Keratinocyte (primary cell): ENCODE results near the gene MAP7D1. TPM values are rescaled to one million over a fixed set of nuclear protein-coding genes. Genes with fewer than 3 reads are reported as not detected.

Experiments used
- DNase-seq: peaks from one replicate; pipeline ENCODE4 v3.0.0-alpha.2; 2011; ENCODE audit warnings: low read depth, missing footprints, low spot score
- FAIRE-seq: peaks from 2 replicates; lab custom pipeline; 2011; peaks lifted over from hg19 to GRCh38; lab: Jason Lieb, UNC
- H2AFZ ChIP-seq: 2 replicates; pipeline ENCODE4 v1.6.0; 2012; ENCODE audit warnings: low read length, control low read depth, inconsistent platforms; ENCODE audit not compliant: control insufficient read depth
- H3K27ac ChIP-seq: 2 replicates; pipeline ENCODE4 v1.5.1; 2011; ENCODE audit warnings: low read length; ENCODE audit not compliant: control insufficient read depth, insufficient read depth
- H3K27me3 ChIP-seq: 3 replicates; pipeline ENCODE4 v1.6.0; 2011; ENCODE audit warnings: low read length; ENCODE audit not compliant: control insufficient read depth, insufficient read depth; ENCODE audit errors: extremely low read depth
- H3K36me3 ChIP-seq, 2 experiments: 2 replicates in 1 of 2; 3 replicates in 1 of 2; pipeline ENCODE4 v1.5.1; 2011; ENCODE audit warnings: low read length in 2 of 2, mild to moderate bottlenecking in 1 of 2; ENCODE audit not compliant: control insufficient read depth in 2 of 2, insufficient read depth in 2 of 2; ENCODE audit errors: extremely low read depth in 1 of 2
- H3K4me1 ChIP-seq: 3 replicates; pipeline ENCODE4 v1.5.1; 2011; ENCODE audit warnings: low read length; ENCODE audit not compliant: control insufficient read depth, insufficient read depth; ENCODE audit errors: extremely low read depth
- H3K4me2 ChIP-seq: 3 replicates; pipeline ENCODE4 v1.6.0; 2011; ENCODE audit warnings: low read depth, low read length; ENCODE audit not compliant: control insufficient read depth, insufficient read depth; ENCODE audit errors: extremely low read depth
- H3K4me3 ChIP-seq, 3 experiments: fragments of 200-600 bp in 1 of 3; sonication (generic) in 1 of 3; 2 replicates in 2 of 3; 3 replicates in 1 of 3; pipeline ENCODE4 v1.5.1; 2011 to 2016; ENCODE audit warnings: low read length in 3 of 3, mild to moderate bottlenecking in 3 of 3, control low read depth in 2 of 3, inconsistent platforms in 1 of 3, low read depth in 1 of 3, mixed read lengths in 1 of 3, mixed run types in 1 of 3, moderate library complexity in 1 of 3; ENCODE audit not compliant: control insufficient read depth in 2 of 3, insufficient read depth in 2 of 3; ENCODE audit errors: extremely low read depth in 1 of 3
- H3K79me2 ChIP-seq: 2 replicates; pipeline ENCODE4 v1.6.0; 2012; ENCODE audit warnings: low read length; ENCODE audit not compliant: control insufficient read depth, insufficient read depth
- H3K9ac ChIP-seq: 3 replicates; pipeline ENCODE4 v1.6.0; 2011; ENCODE audit warnings: low read length; ENCODE audit not compliant: control insufficient read depth, insufficient read depth; ENCODE audit errors: extremely low read depth
- H3K9me1 ChIP-seq: 3 replicates; pipeline ENCODE4 v1.6.0; 2011; ENCODE audit warnings: low read length; ENCODE audit not compliant: control insufficient read depth, insufficient read depth; ENCODE audit errors: extremely low read depth
- H3K9me3 ChIP-seq: 2 replicates; pipeline ENCODE4 v1.5.1; 2012; ENCODE audit warnings: low read depth, low read length; ENCODE audit not compliant: control insufficient read depth
- H4K20me1 ChIP-seq: 3 replicates; pipeline ENCODE4 v1.6.0; 2011; ENCODE audit warnings: low read length; ENCODE audit not compliant: control insufficient read depth, insufficient read depth; ENCODE audit errors: extremely low read depth
- CTCF ChIP-seq, 3 experiments: IDR thresholded peaks in 1 of 3; conservative IDR thresholded peaks in 1 of 3; optimal IDR thresholded peaks in 1 of 3; 2 replicates in 2 of 3; 3 replicates in 1 of 3; pipeline versions ENCODE3 to v1.5.1; 2011; ENCODE audit warnings: low read length in 3 of 3, mild to moderate bottlenecking in 3 of 3, moderate library complexity in 2 of 3, control low read depth in 1 of 3, inconsistent platforms in 1 of 3; ENCODE audit not compliant: insufficient read depth in 2 of 3; ENCODE audit errors: extremely low read depth in 1 of 3
- EZH2 ChIP-seq: IDR thresholded peaks from one replicate; pipeline ENCODE4 v1.6.1; 2012; ENCODE audit warnings: inconsistent platforms, mild to moderate bottlenecking, low read length, moderate library complexity
- dilution Hi-C: fragments of 300-500 bp; cut with MboI; formaldehyde crosslinking; loops from one replicate; pipeline ENCODE4 v1.7.0; 2020; ENCODE audit warnings: low sequenced_read_pairs; ENCODE audit not compliant: extremely low pct_ligation_motif_present
- polyA plus RNA-seq, 5 experiments: library from polyadenylated mRNA; depleted of rRNA in 3 of 5; stranded (reverse) in 3 of 5; stranded (forward) in 1 of 5; unstranded in 1 of 5; fragments of >200 nt; gene quantifications; 1 replicate in 1 of 5; 2 replicates in 3 of 5; 3 replicates in 1 of 5; pipeline versions ENCODE4 v1.2.1 to v1.2.3, GENCODE V29; 2011 to 2012; ENCODE audit warnings: missing spikeins in 2 of 5, low read depth in 1 of 5, low replicate concordance in 1 of 5

The MAP7D1 gene
- polyA plus RNA-seq, 1 donor (not counting 4 experiments of a cell fraction or from before 2014, with no cell fraction given), result 75.0 TPM

GRCh38 chr1:36109041-36109679 lies 46.8 kb upstream of the MAP7D1 start:
- FAIRE-seq (peak; percentile 72), DNase-seq (no peak)
- Histone ChIP-seq H3K9me3 (no peaks in the 10 kb centered on the region), H3K4me3 (no peak overlapping the region), H3K4me2 (peak overlapping the region; percentile 53), H3K9ac (peak overlapping the region; percentile 53), H4K20me1 (no peaks in the 10 kb centered on the region), H3K4me1 (peaks cover 14% of the 10 kb centered on the region), H3K36me3 (no peaks in the 10 kb centered on the region), H3K9me1 (no peaks in the 10 kb centered on the region), H2AFZ (peak overlapping the region; percentile 76), H3K79me2 (no peaks in the 10 kb centered on the region), H3K27me3 (no peaks in the 10 kb centered on the region), H3K27ac (peak overlapping the region; percentile 34)
- no peak for TF ChIP-seq EZH2
- TF ChIP-seq CTCF (optimal IDR thresholded peaks at IDR 0.05 in 1 of 3, IDR thresholded peaks at IDR 0.05 in 1 of 3, conservative IDR thresholded peaks at IDR 0.05 in 1 of 3; ENCODE audit: extremely low read depth in 1 of 3, insufficient read depth in 2 of 3, low read length in 3 of 3), result no peak
- dilution Hi-C loops, result no loop called here

- dilution Hi-C loops, result no loop called here
- no peak for FAIRE-seq
These were observed 44.8 kb upstream of the MAP7D1 start for GRCh38 chr1:36111151-36111550.

More at GRCh38 chr1:36111151-36111550, 44.8 kb upstream of the MAP7D1 start:
- Histone ChIP-seq H3K27ac (no peak overlapping the region), H3K9me1 (no peaks in the 10 kb centered on the region), H2AFZ (no peak overlapping the region), H3K27me3 (no peaks in the 10 kb centered on the region), H3K9me3 (no peaks in the 10 kb centered on the region), H4K20me1 (no peaks in the 10 kb centered on the region), H3K36me3 (no peaks in the 10 kb centered on the region), H3K4me3 (no peak overlapping the region), H3K9ac (no peak overlapping the region), H3K4me1 (peaks cover 14% of the 10 kb centered on the region), H3K4me2 (no peak overlapping the region), H3K79me2 (no peaks in the 10 kb centered on the region)
- no peak for DNase-seq
- TF ChIP-seq EZH2 (no peak), CTCF (optimal IDR thresholded peaks at IDR 0.05 in 1 of 3, IDR thresholded peaks at IDR 0.05 in 1 of 3, conservative IDR thresholded peaks at IDR 0.05 in 1 of 3; ENCODE audit: extremely low read depth in 1 of 3, insufficient read depth in 2 of 3, low read length in 3 of 3) (no peak)
